HG03342 (cell line): ENCODE data around the gene ACTA1.
"Not testable (repeated sequence)": the region's sequence is repeated elsewhere in the genome, so short reads cannot be mapped to it uniquely, and the experiment has no call there.

Source experiments
- ATAC-seq: cut with Tn5 transposase; IDR thresholded peaks from one replicate; pipeline ENCODE4 v1.9.1; 2021; ENCODE audit warnings: mild to moderate bottlenecking, moderate library complexity; ENCODE audit not compliant: unreplicated experiment

ACTA1 gene

GRCh38 chr1:229410370-229410691 is 23.6 kb downstream of the ACTA1 start:
- ATAC-seq = no peak

GRCh38 chr1:229409616-229410369 is 24.1 kb downstream of the ACTA1 start:
- ATAC-seq = no peak

- no peak for ATAC-seq
These were observed 25.3 kb downstream of the ACTA1 start for GRCh38 chr1:229408458-229409037.

GRCh38 chr1:229407206-229408026 is 26.5 kb downstream of the ACTA1 start:
- no peak for ATAC-seq

- ATAC-seq = no peak
These were observed 27.1 kb downstream of the ACTA1 start for GRCh38 chr1:229406798-229407197.

GRCh38 chr1:229403573-229403972 is 30.3 kb downstream of the ACTA1 start:
- ATAC-seq = no peak

GRCh38 chr1:229402993-229403392 is 30.9 kb downstream of the ACTA1 start:
- ATAC-seq = no peak

- ATAC-seq = not testable (repeated sequence)
These were observed 31.6 kb downstream of the ACTA1 start for GRCh38 chr1:229402329-229402728.

GRCh38 chr1:229397762-229398161 is 36.1 kb downstream of the ACTA1 start:
- ATAC-seq = no peak

- no peak for ATAC-seq
These were observed 37.2 kb downstream of the ACTA1 start for GRCh38 chr1:229396585-229397206.

- not testable (repeated sequence) for ATAC-seq
These were observed 39.4 kb downstream of the ACTA1 start for GRCh38 chr1:229394517-229394916.

GRCh38 chr1:229392936-229393335 is 41.0 kb downstream of the ACTA1 start:
- no peak for ATAC-seq

- no peak for ATAC-seq
These were observed 43.8 kb downstream of the ACTA1 start for GRCh38 chr1:229390130-229390529.

GRCh38 chr1:229388897-229389580 is 44.9 kb downstream of the ACTA1 start:
- no peak for ATAC-seq

GRCh38 chr1:229385853-229386456 is 47.9 kb downstream of the ACTA1 start:
- no peak for ATAC-seq

GRCh38 chr1:229384822-229385221 is 49.1 kb downstream of the ACTA1 start:
- no peak for ATAC-seq

GRCh38 chr1:229383961-229384360 is 49.9 kb downstream of the ACTA1 start:
- no peak for ATAC-seq

GRCh38 chr1:229383188-229383587 is 50.7 kb downstream of the ACTA1 start:
- ATAC-seq = no peak
